NCI-H2081 (cell line): ENCODE results near the gene NYNRIN.
A peak's percentile ranks its signal among the peaks of the same experiment; 100 is the strongest.

Experiments used
- DNase-seq, 2 experiments: peaks; one replicate each; lab custom pipeline; 2025; lab: John Stamatoyannopoulos, UW

The NYNRIN gene

GRCh38 chr14:24415421-24416253, 16.8 kb downstream of the NYNRIN start:
- DNase-seq = no peak

- no peak for DNase-seq
Observed at GRCh38 chr14:24416254-24416931, 17.6 kb downstream of the NYNRIN start.

- no peak for DNase-seq
Observed at GRCh38 chr14:24416932-24417619, 18.3 kb downstream of the NYNRIN start.

GRCh38 chr14:24417832-24418491, 19.2 kb downstream of the NYNRIN start:
- no peak for DNase-seq

- no peak for DNase-seq
Observed at GRCh38 chr14:24418492-24418873, 19.7 kb downstream of the NYNRIN start.

- no peak for DNase-seq
Observed at GRCh38 chr14:24422261-24422660, 23.5 kb downstream of the NYNRIN start.

GRCh38 chr14:24422694-24423601, 24.1 kb downstream of the NYNRIN start:
- DNase-seq = no peak

- DNase-seq = no peak
Observed at GRCh38 chr14:24425704-24426103, 26.9 kb downstream of the NYNRIN start.

- no peak for DNase-seq
Observed at GRCh38 chr14:24426150-24426911, 27.5 kb downstream of the NYNRIN start.

- no peak for DNase-seq
Observed at GRCh38 chr14:24426912-24427536, 28.2 kb downstream of the NYNRIN start.

GRCh38 chr14:24427537-24428508, 29.0 kb downstream of the NYNRIN start:
- DNase-seq = no peak

GRCh38 chr14:24428628-24429394, 30.0 kb downstream of the NYNRIN start:
- no peak for DNase-seq

GRCh38 chr14:24429395-24430142, 30.8 kb downstream of the NYNRIN start, which contains the start of the genes CBLN3 and KHNYN:
CBLN3 (minus strand) TSS chr14:24429668; CDS start chr14:24429054, 614 bp downstream.
KHNYN (plus strand) TSS chr14:24429954; CDS start chr14:24430731, 777 bp downstream.
- DNase-seq = peak; percentile 57 to 84

- peak; percentile 5 to 40 for DNase-seq
Observed at GRCh38 chr14:24430143-24430681, 31.4 kb downstream of the NYNRIN start.

GRCh38 chr14:24430682-24431568, 32.1 kb downstream of the NYNRIN start:
- DNase-seq = no peak
